ENCODE results near the gene HECTD4.
"Not testable (repeated sequence)": the region's sequence is repeated elsewhere in the genome, so short reads cannot be mapped to it uniquely, and the experiment has no call there.

The HECTD4 gene

DNA sequence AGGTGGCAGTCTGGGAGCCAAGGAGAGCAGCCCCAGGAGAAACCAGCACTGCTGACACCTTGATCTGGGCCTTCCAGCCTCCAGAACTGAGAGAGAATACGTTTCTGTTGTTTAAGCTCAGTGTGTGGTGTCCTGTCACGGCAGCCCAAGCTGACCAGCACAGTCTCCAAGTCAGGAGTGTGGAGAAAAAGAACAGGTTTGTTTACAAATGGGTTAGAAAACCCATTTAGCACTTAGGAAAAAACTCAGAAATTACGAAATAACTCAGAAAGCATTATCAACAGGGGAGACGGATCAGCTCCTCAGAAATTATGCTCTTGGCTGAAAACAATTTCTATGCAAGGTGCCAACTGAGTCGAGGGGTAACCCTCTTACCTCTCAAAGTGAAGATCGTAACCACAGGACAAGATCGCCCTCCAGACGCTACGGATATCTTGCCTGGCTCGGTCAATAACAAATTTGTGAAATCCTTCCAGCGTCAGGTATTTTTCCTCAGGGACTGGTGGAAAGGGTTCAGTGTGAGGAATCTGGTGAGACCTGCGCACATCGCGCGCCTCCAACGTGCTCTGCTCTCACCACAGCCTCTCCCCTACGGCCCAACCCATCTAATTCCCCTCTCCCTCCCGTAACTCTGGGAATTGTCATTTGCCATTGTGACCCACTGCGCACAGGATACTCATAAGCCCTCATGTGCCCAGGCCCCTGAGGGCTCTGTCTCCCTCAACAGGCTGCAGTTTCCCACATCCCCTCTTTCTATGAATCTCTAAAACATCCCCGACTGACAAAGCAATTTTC lies 206.7 kb downstream of the HECTD4 start:
- FAIRE-seq = no peak

DNA sequence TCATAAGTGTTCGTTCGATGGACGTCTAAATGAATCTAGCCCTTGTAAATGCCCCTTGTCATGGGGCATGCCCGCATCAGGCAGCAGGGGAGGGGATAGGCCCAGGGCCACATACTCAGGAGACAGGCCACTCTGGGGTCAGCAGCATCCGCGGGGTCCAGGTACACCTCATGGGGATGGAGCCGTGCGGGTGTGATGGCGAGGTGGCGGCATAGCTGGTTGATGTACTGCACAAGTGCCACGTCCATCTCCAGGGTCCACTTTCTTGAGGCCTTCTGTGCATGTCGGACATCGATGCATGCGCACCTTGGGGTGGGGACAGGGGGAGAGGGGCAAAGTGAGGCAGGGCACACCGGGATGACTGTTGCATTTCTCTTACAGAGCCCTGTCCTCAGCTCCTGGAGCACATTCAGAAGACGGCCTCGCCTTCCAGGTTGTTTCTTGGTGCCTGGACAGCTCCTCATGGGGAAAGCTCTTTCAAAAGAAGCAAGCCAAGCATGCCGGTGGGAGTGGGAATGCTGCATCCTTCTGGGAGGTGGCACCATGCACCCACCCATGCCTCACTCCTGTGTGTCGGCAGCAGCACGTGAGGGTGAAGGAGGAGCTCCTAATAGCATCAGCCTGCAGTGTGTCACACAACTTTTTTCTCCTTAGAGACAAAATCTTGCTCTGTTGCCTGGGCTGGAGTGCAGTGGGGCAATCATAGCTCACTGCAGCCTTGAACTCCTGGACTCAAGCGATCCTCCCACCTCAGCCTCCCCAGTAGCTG lies 209.5 kb downstream of the HECTD4 start:
- FAIRE-seq = no peak

DNA sequence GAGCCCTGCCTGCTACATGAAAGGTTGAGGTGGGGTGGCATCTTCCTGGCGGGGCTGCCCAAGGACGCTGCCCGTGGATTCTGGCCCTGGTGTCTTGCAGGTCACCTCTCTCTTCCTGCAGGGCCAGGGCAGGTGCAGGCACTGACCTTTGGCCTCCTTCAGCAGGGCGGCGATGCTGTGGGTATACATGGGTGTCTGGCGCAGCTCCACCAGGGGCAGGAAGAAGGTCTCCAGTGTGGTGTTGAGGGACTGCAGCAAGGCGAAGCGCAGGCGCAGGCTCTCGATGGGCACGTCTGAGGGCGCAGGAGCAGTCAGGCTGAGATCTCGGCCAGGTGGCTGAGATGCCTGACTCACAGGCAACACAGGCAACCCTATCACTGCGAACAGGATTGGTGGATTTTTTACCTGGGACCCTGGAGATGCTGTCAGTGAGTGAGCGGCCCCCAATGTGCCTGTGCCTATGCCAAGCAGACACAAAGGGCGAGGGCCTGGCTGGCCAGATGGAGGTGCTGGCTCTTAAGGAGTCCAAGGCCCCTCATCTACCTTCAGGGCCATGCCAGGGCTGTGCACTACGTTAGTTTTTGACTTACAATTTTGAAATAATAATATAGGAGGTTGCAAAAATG lies 211.1 kb downstream of the HECTD4 start:
- FAIRE-seq = no peak

DNA sequence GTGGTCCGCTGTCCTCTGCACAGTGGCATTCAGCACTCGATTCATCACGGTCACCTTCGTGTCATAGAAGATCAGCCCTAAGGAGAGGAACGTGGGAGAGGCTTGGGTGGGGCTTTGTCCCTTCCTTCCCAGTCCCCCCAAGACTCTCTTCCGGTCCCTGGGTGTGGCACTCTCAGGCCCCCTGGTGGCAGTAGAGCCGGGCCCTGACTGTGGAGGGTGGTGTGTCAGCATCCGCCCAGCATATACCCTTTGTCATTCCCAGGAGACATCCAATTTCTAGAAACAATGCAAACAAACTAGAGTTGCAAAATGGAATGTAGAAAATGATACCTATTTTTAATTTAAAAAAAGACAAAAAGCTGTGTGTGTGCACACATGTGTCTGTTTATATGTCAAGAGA lies 211.9 kb downstream of the HECTD4 start:
- FAIRE-seq = no peak

DNA sequence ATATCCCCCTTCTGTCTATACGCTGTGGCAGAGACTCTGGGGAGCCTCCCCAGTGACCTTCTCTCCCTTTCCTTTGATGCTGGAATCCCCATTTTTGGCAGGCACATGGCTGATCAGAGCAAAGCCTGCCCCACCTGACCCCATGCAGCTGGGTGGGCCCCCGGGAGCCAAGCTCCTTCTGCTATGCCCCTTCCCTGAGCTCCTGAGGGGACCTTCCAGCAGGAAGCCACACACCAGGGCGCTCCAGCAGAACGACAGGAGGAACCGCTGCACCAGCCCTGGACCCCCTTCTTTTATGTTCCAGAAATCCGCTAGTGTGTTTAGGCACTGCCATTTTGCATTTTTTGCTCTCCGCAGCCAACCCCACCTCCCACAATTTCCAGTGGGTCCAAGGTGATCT lies 212.3 kb downstream of the HECTD4 start:
- FAIRE-seq = no peak

- FAIRE-seq = no peak
These were observed 212.9 kb downstream of the HECTD4 start for GRCh38 chr12:112169161-112169872.

GRCh38 chr12:112168561-112168971 lies 213.7 kb downstream of the HECTD4 start:
- no peak for FAIRE-seq

GRCh38 chr12:112167718-112168525 lies 214.3 kb downstream of the HECTD4 start:
- no peak for FAIRE-seq

- no peak for FAIRE-seq
These were observed 215.2 kb downstream of the HECTD4 start for GRCh38 chr12:112167031-112167461.

GRCh38 chr12:112166051-112167015 lies 215.9 kb downstream of the HECTD4 start:
- no peak for FAIRE-seq

GRCh38 chr12:112165624-112166023 lies 216.6 kb downstream of the HECTD4 start:
- no peak for FAIRE-seq

GRCh38 chr12:112164011-112164660 lies 218.1 kb downstream of the HECTD4 start:
- FAIRE-seq = no peak

DNA sequence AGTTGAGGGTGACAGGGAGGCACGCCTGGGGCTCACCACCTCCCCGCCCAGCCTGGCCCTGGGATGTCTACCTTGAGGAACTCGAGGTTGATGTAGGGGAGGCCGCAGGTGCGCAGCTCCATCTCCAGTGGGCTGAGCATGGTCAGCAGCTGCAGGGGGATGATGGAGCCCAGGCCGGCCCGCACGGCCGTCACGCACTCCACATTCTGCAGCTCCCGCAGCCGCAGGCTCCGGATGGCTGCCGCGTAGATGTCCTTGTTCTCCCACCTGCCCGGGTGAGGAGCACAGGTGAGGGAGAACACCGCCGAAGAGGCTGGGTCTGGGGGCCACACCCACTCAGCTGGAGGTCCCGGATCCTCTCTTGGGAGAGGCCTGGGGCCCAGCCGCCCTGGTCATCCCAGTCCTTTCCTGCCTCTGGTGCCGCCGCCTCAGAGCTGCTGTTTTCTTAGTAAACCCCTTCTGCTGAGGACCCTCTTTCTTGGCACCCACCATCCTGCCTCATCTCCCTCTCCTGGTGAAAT lies 218.7 kb downstream of the HECTD4 start:
- no peak for FAIRE-seq

GRCh38 chr12:112163056-112163455 lies 219.2 kb downstream of the HECTD4 start:
- no peak for FAIRE-seq

- FAIRE-seq = no peak
These were observed 219.9 kb downstream of the HECTD4 start for GRCh38 chr12:112162241-112162790.

GRCh38 chr12:112161711-112162110 lies 220.5 kb downstream of the HECTD4 start:
- FAIRE-seq = no peak

- no peak for FAIRE-seq
These were observed 221.6 kb downstream of the HECTD4 start for GRCh38 chr12:112160611-112161010.

DNA sequence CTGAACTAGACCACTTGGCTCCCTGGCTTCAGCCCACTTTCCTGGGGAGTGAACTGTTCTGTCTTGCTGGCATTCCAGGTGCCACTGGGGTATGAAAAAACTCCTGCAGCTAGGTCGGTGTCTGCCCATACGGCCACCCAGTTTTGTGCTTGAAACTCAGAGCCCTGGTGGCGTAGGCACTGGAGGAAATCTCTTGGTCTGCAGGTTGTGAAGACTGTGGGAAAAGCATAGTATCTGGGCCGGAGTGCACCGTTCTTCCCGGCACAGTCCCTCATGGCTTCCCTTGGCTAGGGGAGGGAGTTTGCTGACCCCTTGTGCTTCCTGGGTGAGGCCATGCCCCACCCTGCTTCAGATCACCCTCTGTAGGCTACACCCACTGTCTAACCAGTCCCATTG lies 223.1 kb downstream of the HECTD4 start:
- FAIRE-seq = no peak

- FAIRE-seq = not testable (repeated sequence)
These were observed 223.6 kb downstream of the HECTD4 start for GRCh38 chr12:112158461-112159145.
